ENCODE measurements around the gene P2RY13. TPM values are rescaled to one million over a fixed set of nuclear protein-coding genes. Genes with fewer than 3 reads are reported as not detected.

The P2RY13 gene
- total and polyA plus RNA-seq, 10 of the 15 experiments (the other 5 are each of a cell fraction or from before 2014, with no cell fraction given): not detected

DNA sequence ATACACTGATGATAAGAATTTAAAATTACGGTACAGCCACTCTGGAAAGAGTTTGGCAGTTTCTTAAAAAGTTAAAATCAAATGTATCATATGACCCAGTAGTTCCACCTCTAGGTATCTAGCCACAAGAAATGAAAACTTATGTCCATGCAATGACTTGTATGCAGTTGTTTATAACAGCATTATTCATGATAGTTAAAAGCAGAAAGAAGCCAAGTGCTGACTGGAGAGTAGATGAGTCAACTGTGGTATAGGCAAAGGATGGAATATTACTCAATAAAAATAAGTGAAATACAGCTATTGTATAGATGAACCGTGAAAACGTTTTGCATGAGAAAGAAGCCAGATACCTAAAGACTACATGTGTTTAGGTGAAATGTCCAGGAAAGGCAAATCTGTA is 27.6 kb downstream of the P2RY13 start:
- H3K79me2 ChIP-seq (ENCODE audit: control insufficient read depth, insufficient read depth, low read length): no peaks in the 10 kb centered on the region
- in situ Hi-C loops (cut with MboI): no loop called here
- FAIRE-seq (no peak), DNase-seq (ENCODE audit: low read depth, low spot score) (no peak), ATAC-seq (no peak)
- H2AFZ ChIP-seq (ENCODE audit: control insufficient read depth, low read depth, low read length): no peak overlapping the region
- no peak overlapping the region for H3K4me2 ChIP-seq (ENCODE audit: control insufficient read depth, insufficient read depth)
- H4K20me1 ChIP-seq (ENCODE audit: control insufficient read depth, insufficient read depth): no peaks in the 10 kb centered on the region
- H3K4me1 ChIP-seq (ENCODE audit: control insufficient read depth, insufficient read depth, low read length): no peaks in the 10 kb centered on the region
- no peaks in the 10 kb centered on the region for H3K9me3 ChIP-seq (replicated peaks; ENCODE audit: control insufficient read depth, insufficient read depth, low read length)
- WGBS (ENCODE audit: insufficient coverage, insufficient replicate concordance, low lambda C conversion rate, missing lambda C conversion rate): 18% methylated on average over 3 of the region's 3 CpGs
- ChIA-PET POLR2A (no interaction called here), CTCF (no interaction called here), RAD21 (ENCODE audit: unreplicated experiment) (no interaction called here), SMC1A (ENCODE audit: uncharacterized antibody, unreplicated experiment) (no interaction called here)
- H3K27ac ChIP-seq (ENCODE audit: control insufficient read depth, insufficient read depth): no peak overlapping the region
- no peak overlapping the region for H3K9ac ChIP-seq (ENCODE audit: control insufficient read depth, insufficient read depth, low read length)
- H3K4me3 ChIP-seq: no peak overlapping the region
- BruUV-seq (replicated peaks): no TSS peak
- intact Hi-C loops (cut with micrococcal nuclease; ENCODE audit: unreplicated experiment): no loop called here
- H3K27me3 ChIP-seq (replicated peaks in 1 of 2; ENCODE audit: control insufficient read depth in 2 of 2, insufficient read depth in 2 of 2, low read length in 1 of 2): no peaks in the 10 kb centered on the region
- H3K36me3 ChIP-seq (ENCODE audit: control insufficient read depth in 2 of 2, insufficient read depth in 2 of 2, low read length in 1 of 2): no peaks in the 10 kb centered on the region
- TF ChIP-seq, protein P1, sequence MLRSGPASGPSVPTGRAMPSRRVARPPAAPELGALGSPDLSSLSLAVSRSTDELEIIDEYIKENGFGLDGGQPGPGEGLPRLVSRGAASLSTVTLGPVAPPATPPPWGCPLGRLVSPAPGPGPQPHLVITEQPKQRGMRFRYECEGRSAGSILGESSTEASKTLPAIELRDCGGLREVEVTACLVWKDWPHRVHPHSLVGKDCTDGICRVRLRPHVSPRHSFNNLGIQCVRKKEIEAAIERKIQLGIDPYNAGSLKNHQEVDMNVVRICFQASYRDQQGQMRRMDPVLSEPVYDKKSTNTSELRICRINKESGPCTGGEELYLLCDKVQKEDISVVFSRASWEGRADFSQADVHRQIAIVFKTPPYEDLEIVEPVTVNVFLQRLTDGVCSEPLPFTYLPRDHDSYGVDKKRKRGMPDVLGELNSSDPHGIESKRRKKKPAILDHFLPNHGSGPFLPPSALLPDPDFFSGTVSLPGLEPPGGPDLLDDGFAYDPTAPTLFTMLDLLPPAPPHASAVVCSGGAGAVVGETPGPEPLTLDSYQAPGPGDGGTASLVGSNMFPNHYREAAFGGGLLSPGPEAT (IDR thresholded peaks at IDR 0.05; ENCODE audit: low read depth): no peak

DNA sequence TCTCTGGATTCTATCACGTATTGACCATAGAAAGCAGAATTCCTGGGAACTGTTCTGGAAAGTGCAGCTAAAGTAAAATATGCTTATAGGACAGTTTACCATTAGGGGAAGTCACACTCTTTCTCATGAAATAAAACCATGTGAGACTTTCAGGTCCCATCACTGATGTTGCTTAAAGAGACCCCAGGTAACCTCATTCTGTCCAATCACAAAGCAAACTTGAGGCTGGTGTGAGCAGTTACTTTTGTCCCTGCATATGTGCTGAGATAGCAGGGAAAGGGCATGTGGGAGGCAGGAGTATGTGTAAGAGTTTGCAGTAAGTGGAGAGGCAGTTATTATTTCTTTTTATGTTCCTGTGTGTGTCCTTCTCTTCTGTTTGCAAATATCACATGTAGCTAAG is 28.8 kb downstream of the P2RY13 start:
- POLR2A ChIA-PET: no interaction called here
- no peaks in the 10 kb centered on the region for H3K79me2 ChIP-seq (ENCODE audit: control insufficient read depth, insufficient read depth, low read length)
- no peaks in the 10 kb centered on the region for H3K4me1 ChIP-seq (ENCODE audit: control insufficient read depth, insufficient read depth, low read length)
- H4K20me1 ChIP-seq (ENCODE audit: control insufficient read depth, insufficient read depth): no peaks in the 10 kb centered on the region
- H3K27me3 ChIP-seq (replicated peaks in 1 of 2; ENCODE audit: control insufficient read depth in 2 of 2, insufficient read depth in 2 of 2, low read length in 1 of 2): peaks cover 0 to 2% of the 10 kb centered on the region in 2 experiments; a peak in 1 of 4 replicates
- ATAC-seq (no peak), FAIRE-seq (no peak), DNase-seq (ENCODE audit: low read depth, low spot score) (no peak)
- WGBS (ENCODE audit: insufficient coverage, insufficient replicate concordance, low lambda C conversion rate, missing lambda C conversion rate): 36% methylated on average over 1 of the region's 1 CpG
- CTCF ChIA-PET: interaction anchor here (0.6 kb wide), 1 partner anchor 73 kb away, joined by 3 read pairs; no protein-coding TSS in a partner anchor
- RAD21 ChIA-PET (ENCODE audit: unreplicated experiment): no interaction called here
- H2AFZ ChIP-seq (ENCODE audit: control insufficient read depth, low read depth, low read length): no peak overlapping the region
- no peak overlapping the region for H3K27ac ChIP-seq (ENCODE audit: control insufficient read depth, insufficient read depth)
- no peaks in the 10 kb centered on the region for H3K9me3 ChIP-seq (replicated peaks; ENCODE audit: control insufficient read depth, insufficient read depth, low read length)
- no peak overlapping the region for H3K9ac ChIP-seq (ENCODE audit: control insufficient read depth, insufficient read depth, low read length)
- intact Hi-C loops (cut with micrococcal nuclease; ENCODE audit: unreplicated experiment) (no loop called here), in situ Hi-C loops (cut with MboI) (no loop called here)
- no peak overlapping the region for H3K4me2 ChIP-seq (ENCODE audit: control insufficient read depth, insufficient read depth)
- SMC1A ChIA-PET (ENCODE audit: uncharacterized antibody, unreplicated experiment): no interaction called here
- no peak overlapping the region for H3K4me3 ChIP-seq
- no TSS peak for BruUV-seq (replicated peaks)
- no peaks in the 10 kb centered on the region for H3K36me3 ChIP-seq (ENCODE audit: control insufficient read depth in 2 of 2, insufficient read depth in 2 of 2, low read length in 1 of 2)
- TF ChIP-seq RUNX3 (IDR thresholded peaks at IDR 0.05; ENCODE audit: low read length): no peak
- TF ChIP-seq, protein P2, sequence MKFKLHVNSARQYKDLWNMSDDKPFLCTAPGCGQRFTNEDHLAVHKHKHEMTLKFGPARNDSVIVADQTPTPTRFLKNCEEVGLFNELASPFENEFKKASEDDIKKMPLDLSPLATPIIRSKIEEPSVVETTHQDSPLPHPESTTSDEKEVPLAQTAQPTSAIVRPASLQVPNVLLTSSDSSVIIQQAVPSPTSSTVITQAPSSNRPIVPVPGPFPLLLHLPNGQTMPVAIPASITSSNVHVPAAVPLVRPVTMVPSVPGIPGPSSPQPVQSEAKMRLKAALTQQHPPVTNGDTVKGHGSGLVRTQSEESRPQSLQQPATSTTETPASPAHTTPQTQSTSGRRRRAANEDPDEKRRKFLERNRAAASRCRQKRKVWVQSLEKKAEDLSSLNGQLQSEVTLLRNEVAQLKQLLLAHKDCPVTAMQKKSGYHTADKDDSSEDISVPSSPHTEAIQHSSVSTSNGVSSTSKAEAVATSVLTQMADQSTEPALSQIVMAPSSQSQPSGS (IDR thresholded peaks at IDR 0.05; ENCODE audit: low read length): no peak
- TF ChIP-seq POLR2AphosphoS2 (IDR thresholded peaks at IDR 0.05; ENCODE audit: low read depth, low read length): no peak
- TF ChIP-seq WRNIP1 (IDR thresholded peaks at IDR 0.05; ENCODE audit: borderline replicate concordance, low read depth, low read length): no peak
- TF ChIP-seq RELA (IDR thresholded peaks at IDR 0.05; ENCODE audit: borderline replicate concordance, partially characterized antibody): no peak
- TF ChIP-seq SIN3A (IDR thresholded peaks at IDR 0.05; ENCODE audit: low read depth, low read length): no peak
- no peak for TF ChIP-seq TARDBP (IDR thresholded peaks at IDR 0.05; ENCODE audit: borderline replicate concordance)
- TF ChIP-seq SUPT20H (IDR thresholded peaks at IDR 0.05; ENCODE audit: borderline replicate concordance, control insufficient read depth, low read depth, low read length): no peak
- TF ChIP-seq RFX5 (IDR thresholded peaks at IDR 0.05; ENCODE audit: low read depth, low read length): no peak
- TF ChIP-seq, protein P3, sequence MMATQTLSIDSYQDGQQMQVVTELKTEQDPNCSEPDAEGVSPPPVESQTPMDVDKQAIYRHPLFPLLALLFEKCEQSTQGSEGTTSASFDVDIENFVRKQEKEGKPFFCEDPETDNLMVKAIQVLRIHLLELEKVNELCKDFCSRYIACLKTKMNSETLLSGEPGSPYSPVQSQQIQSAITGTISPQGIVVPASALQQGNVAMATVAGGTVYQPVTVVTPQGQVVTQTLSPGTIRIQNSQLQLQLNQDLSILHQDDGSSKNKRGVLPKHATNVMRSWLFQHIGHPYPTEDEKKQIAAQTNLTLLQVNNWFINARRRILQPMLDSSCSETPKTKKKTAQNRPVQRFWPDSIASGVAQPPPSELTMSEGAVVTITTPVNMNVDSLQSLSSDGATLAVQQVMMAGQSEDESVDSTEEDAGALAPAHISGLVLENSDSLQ (IDR thresholded peaks at IDR 0.05): no peak
- TF ChIP-seq, protein P4, sequence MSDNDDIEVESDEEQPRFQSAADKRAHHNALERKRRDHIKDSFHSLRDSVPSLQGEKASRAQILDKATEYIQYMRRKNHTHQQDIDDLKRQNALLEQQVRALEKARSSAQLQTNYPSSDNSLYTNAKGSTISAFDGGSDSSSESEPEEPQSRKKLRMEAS (IDR thresholded peaks at IDR 0.05; ENCODE audit: low read depth, low read length): no peak
- TF ChIP-seq, protein P5, sequence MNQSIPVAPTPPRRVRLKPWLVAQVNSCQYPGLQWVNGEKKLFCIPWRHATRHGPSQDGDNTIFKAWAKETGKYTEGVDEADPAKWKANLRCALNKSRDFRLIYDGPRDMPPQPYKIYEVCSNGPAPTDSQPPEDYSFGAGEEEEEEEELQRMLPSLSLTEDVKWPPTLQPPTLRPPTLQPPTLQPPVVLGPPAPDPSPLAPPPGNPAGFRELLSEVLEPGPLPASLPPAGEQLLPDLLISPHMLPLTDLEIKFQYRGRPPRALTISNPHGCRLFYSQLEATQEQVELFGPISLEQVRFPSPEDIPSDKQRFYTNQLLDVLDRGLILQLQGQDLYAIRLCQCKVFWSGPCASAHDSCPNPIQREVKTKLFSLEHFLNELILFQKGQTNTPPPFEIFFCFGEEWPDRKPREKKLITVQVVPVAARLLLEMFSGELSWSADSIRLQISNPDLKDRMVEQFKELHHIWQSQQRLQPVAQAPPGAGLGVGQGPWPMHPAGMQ (IDR thresholded peaks at IDR 0.05; ENCODE audit: borderline replicate concordance): no peak
